HUES6 (cell line): ENCODE measurements around the gene WDR87.

ENCODE experiments used
- H3K27ac ChIP-seq: 2 replicates; pipeline ENCODE4 v1.7.0; 2013; ENCODE audit warnings: low read depth, mild to moderate bottlenecking, low read length, inconsistent platforms
- H3K27me3 ChIP-seq: 2 replicates; pipeline ENCODE4 v1.6.1; 2013; ENCODE audit warnings: low read length; ENCODE audit not compliant: control insufficient read depth, insufficient read depth
- H3K36me3 ChIP-seq: 2 replicates; pipeline ENCODE4 v1.6.1; 2013; ENCODE audit warnings: low read length; ENCODE audit not compliant: control insufficient read depth, insufficient read depth
- H3K4me1 ChIP-seq: 2 replicates; pipeline ENCODE4 v1.6.1; 2013; ENCODE audit warnings: low read length; ENCODE audit not compliant: control insufficient read depth, insufficient read depth
- H3K4me3 ChIP-seq: 2 replicates; pipeline ENCODE4 v1.5.1; 2013; ENCODE audit warnings: low read depth, low read length
- H3K9ac ChIP-seq: one replicate; pipeline ENCODE4 v1.6.1; 2013; ENCODE audit warnings: mild to moderate bottlenecking, low read length
- H3K9me3 ChIP-seq: 2 replicates; pipeline ENCODE4 v1.6.1; 2013; ENCODE audit warnings: low read depth, low read length; ENCODE audit not compliant: control insufficient read depth, insufficient read depth

Gene WDR87

DNA sequence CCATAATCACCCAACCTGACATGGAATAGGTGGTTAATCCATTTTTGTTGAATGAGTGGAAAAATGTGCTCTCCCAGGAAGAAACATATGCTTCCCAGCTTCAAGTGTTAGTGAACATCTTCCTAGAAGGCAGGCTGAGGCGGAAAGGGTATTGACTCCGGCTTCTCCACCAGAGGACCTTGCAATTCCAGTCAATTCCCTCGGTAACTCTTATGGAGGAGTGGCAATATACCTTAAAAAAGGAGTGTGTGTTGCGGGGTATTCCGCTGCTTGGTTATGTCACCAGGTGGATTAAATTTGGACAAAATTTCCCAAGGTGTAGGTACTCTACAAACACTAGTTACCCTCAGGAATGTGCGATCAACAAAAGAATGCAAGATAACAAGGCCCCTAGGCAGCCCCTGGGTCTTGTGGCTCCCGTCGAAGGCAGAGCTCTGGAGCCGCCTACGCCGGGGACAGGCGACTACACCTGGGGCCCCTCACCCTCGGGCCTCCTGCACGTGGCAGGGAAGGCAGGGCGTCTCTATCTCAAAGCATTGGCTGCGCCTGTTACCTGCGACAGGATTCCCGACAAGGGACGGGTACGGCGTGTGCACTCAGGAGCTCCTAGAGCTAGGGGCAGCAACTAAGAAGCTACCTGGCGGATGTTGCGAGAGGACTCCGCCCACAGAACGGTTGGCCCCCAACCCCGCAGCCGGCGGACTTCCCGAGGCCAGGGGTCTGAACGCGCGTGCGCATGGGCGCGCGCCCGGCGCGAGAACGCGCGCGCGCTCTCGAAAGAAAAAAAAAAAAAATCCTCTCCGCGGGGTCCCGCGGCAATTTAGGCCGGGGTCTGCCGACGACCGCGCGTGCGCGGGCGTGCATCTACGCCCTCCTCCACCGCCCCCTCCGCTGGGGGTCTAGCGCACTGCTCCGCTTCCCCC is at the start of gene WDR87:
Gene WDR87 (minus strand): TSS at position 649 of the 923 bp plus-strand sequence. CDS start 8,355 bp downstream, outside the sequence.
- no peaks in the 10 kb centered on the region for H3K27me3 ChIP-seq
- H3K27ac ChIP-seq: peak within 1 kb of the TSS; percentile 57
- H3K9ac ChIP-seq: peak within 1 kb of the TSS; percentile 79
- no peaks in the 10 kb centered on the region for H3K36me3 ChIP-seq
- no peaks in the 10 kb centered on the region for H3K9me3 ChIP-seq
- H3K4me1 ChIP-seq: peaks cover 24% of the 10 kb centered on the region
- H3K4me3 ChIP-seq: peak within 1 kb of the TSS; percentile 94

DNA sequence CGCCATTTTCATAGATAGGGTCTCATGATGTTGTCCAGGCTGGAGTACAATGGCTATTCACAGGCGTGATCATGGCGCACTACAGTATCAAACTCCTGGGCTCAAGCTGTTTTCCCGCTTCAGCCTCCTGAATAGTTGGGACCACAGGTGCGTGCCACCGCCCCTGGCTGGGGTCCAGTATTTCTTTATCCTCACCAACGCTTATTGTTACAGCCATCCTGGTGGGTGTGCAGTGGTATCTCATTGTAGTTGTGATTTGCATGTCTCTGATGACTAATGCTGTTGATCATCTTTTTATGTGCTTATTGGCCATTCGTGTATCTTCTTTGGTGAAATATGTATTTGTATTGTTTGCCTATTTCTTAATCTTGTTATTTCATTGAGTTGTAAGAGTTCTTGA is 49.6 kb upstream of the WDR87 start:
- H3K27ac ChIP-seq: no peak overlapping the region

DNA sequence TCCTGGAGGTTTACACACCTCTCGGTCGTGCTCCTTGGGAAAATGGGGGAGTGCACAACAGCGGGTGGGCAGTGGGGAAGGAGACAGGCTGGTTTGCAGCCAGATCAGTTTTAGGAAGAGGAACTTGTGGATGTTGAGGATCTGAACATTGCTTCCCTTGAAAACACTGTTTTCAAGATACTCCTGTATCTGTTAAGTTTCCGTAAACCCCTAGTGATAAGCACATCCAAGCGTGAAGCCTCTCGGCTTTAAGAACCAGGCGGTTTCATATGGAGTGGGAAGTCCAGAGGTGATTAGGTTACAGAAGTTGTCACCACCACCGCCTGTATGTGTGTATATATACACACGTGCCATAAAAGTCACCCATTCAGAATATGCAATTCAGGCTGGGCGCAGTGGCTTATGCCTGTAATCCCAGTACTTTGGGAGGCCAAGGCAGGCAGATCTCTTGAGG is 48.1 kb upstream of the WDR87 start:
- Histone ChIP-seq H3K9ac (no peak overlapping the region), H3K4me3 (no peak overlapping the region), H3K27ac (no peak overlapping the region), H3K36me3 (no peaks in the 10 kb centered on the region), H3K9me3 (peaks cover 5% of the 10 kb centered on the region), H3K4me1 (peaks cover 19% of the 10 kb centered on the region), H3K27me3 (no peaks in the 10 kb centered on the region)

More for the DNA sequence above, 49.6 kb upstream of the WDR87 start:
- Histone ChIP-seq H3K4me1 (peaks cover 19% of the 10 kb centered on the region), H3K36me3 (no peaks in the 10 kb centered on the region), H3K27me3 (no peaks in the 10 kb centered on the region), H3K4me3 (no peak overlapping the region), H3K9ac (no peak overlapping the region), H3K9me3 (peaks cover 5% of the 10 kb centered on the region)

DNA sequence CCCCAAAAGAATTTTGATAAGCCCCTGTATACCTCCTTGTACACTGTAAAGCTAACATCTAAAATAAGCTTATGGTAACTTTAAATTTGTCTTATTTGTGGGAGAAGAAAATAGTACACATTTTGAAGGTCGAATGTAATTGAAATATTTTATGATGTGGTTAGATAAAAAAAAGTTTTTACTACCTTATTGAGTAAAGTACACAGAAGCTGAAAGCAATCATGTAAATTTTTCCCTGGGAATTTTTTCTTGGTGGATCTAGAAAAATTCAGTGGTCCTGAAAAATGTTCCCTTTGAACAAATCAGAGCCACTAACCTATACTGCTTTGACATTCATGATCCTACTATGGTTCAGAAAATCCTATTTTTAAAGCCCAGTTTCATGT is 47.5 kb upstream of the WDR87 start:
- Histone ChIP-seq H3K27me3 (no peaks in the 10 kb centered on the region), H3K9me3 (peaks cover 3% of the 10 kb centered on the region; the same call in 1 of the 2 replicates), H3K27ac (0 out of 2 replicates have a peak overlapping the region, but pooled peaks have one; percentile 28), H3K4me1 (peaks cover 19% of the 10 kb centered on the region), H3K9ac (no peak overlapping the region), H3K4me3 (no peak overlapping the region), H3K36me3 (no peaks in the 10 kb centered on the region)

DNA sequence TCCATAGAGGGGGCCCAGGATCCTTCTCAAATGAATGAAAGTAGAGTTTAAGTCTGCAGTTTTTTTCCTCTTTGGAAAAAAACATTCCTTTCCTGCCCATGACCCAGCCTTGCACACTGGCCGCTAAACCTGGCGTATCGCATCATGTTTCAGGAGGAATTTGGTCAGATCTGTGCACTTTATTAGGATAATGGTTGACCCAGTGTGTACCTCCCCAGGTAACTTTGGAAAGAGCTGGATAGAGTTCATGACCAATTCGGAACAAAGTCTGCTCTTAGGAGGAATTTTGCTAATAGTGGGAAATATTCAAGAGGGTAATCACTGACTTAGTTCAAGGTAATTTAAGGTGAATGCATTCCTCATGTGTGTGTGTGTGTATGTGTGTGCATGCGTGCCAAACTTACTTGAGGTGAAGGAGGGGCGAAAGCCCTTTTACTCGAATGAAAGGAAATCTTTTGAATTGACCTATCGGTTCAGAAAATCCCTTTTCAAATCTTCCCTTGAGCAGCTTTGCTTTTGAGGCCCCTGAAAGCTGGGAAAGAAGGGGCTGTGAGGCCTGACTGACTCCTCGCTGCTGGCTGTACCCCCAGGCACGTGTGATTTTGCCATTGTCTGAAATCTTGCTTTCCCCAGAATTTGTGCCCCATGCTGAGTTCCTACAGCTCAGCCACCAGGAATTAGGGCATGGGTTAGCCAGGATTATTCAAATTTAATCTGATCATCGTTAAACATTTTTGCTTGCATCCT is 47.0 kb upstream of the WDR87 start:
- Histone ChIP-seq H3K9me3 (peaks cover 3% of the 10 kb centered on the region; the same call in 1 of the 2 replicates), H3K36me3 (no peaks in the 10 kb centered on the region), H3K27me3 (no peaks in the 10 kb centered on the region), H3K4me3 (no peak overlapping the region), H3K27ac (peak overlapping the region; percentile 28; the same call in 1 of the 2 replicates), H3K4me1 (peaks cover 19% of the 10 kb centered on the region), H3K9ac (no peak overlapping the region)

DNA sequence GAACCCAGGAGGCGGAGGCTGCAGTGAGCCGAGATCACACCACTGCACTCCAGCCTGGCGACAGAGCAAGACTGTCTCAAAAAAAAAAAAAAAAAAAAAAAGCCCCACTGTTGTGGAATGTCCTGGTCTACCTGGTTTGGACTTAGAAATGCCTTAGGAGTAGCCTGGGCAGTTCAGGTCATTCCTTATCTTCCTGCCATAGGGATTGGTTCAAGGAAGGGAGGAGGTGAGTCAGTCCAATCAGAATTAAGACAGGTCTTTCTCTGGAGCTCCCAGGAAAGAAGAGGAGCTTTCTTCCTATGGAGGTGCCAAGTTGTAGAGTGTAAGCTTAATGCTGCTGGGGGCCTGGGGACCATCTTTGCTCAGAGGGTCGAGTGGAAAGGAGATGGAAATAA is 45.4 kb upstream of the WDR87 start:
- Histone ChIP-seq H3K27ac (no peak overlapping the region), H3K9me3 (no peaks in the 10 kb centered on the region), H3K27me3 (no peaks in the 10 kb centered on the region), H3K4me3 (no peak overlapping the region), H3K36me3 (no peaks in the 10 kb centered on the region), H3K9ac (no peak overlapping the region), H3K4me1 (peaks cover 19% of the 10 kb centered on the region)

DNA sequence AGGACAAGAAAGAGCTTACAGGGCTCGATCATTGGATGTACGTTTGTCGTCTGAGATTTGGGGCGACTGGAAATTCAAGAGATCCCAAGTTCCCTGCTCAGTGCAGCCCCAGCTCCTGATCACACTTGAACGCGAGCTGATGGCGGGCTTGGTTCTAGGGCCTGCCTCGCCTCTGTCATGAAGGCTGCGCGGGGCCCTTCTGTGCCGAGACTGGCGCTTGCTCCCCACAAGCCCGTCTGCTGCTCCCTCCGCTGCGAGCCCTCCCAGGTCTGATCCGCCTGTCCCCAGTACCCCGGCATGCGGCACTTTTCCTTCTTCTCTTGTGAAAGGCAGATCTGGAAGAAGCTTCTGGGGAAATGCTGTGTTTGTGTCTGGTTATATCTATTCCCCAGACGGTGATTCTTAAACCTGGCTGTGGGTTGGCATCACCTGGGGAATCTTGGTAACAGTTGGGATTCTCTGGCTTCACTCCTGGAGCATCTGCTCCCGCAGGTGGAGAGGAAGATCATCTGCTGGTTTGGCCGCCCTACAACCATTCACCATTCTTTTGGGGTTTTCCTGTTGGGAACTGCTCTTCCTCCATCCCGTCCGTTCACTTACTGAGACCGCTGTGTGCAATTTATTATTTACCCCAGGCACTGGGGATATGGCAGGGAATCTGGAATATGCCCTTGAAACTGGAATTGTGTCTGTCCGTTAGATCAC is 44.2 kb upstream of the WDR87 start:
- Histone ChIP-seq H3K4me1 (peaks cover 19% of the 10 kb centered on the region), H3K27me3 (no peaks in the 10 kb centered on the region), H3K36me3 (no peaks in the 10 kb centered on the region), H3K27ac (no peak overlapping the region), H3K4me3 (no peak overlapping the region), H3K9ac (no peak overlapping the region), H3K9me3 (no peaks in the 10 kb centered on the region)

DNA sequence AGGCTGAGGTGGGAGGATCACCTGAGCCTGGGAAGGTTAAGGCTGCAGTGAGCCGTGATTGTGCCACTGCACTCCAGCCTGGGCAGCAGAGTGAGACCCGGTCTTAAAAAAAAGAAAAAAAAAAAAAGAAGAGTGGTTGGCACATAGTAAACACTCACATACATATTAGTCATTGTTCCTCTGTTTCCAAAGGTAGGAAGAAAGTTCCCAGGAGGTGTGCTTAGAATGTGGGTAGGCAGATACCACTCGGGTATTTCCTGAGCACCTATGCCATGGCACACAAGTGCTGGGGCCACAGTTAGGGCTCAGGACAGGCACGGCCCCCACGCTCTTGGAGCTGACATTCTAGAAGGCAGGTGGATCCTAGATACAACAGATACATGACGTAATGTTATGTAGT is 42.0 kb upstream of the WDR87 start:
- peaks cover 5% of the 10 kb centered on the region for H3K4me1 ChIP-seq
- H3K27ac ChIP-seq: no peak overlapping the region
- no peak overlapping the region for H3K9ac ChIP-seq
- no peaks in the 10 kb centered on the region for H3K36me3 ChIP-seq
- H3K9me3 ChIP-seq: no peaks in the 10 kb centered on the region
- no peak overlapping the region for H3K4me3 ChIP-seq
- H3K27me3 ChIP-seq: no peaks in the 10 kb centered on the region

DNA sequence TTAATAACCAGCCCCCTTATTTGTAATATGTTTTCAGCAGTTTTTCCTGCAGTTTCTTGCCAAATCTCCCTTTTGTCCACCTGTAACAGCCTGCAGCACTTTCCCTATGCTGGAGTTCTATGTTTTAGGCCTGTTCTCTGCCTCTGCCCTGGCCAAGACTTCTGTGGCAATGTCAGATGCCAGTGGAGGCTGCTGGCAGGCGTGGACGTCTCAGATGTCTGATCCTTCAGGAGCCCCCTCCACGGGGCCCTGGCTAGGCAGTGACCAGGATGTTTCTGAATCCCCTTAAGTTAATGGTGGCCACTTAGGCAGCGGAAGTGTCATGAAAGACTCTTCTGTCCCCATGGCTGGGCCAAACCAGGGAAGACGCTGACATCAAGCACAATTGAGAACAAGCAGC is 41.4 kb upstream of the WDR87 start:
- no peak overlapping the region for H3K4me3 ChIP-seq
- no peaks in the 10 kb centered on the region for H3K36me3 ChIP-seq
- H3K9ac ChIP-seq: no peak overlapping the region
- H3K27me3 ChIP-seq: no peaks in the 10 kb centered on the region
- no peak overlapping the region for H3K27ac ChIP-seq
- H3K4me1 ChIP-seq: no peaks in the 10 kb centered on the region; the same call in 1 of the 2 replicates
- no peaks in the 10 kb centered on the region for H3K9me3 ChIP-seq

DNA sequence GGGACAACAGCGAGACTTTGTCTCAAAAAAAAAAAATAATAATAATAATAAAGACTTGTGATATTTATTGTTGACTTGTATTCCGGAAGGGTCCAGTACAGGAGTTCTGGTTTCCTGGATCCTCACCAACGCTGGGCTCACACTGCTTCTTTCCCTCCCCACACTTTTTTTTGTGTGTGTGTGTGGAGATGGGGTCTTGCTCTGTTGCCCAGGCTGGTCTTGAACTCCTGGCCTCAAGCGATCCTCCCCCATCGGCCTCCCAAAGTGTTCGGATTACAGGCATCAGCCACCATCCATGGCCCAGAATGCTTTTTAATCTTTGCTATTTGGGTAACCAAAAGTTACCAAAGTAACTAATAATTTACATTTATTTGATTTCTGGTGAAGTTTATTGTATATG is 39.7 kb upstream of the WDR87 start:
- Histone ChIP-seq H3K4me3 (no peak overlapping the region), H3K4me1 (no peaks in the 10 kb centered on the region; the same call in 1 of the 2 replicates), H3K36me3 (no peaks in the 10 kb centered on the region; the same call in 1 of the 2 replicates), H3K9ac (no peak overlapping the region), H3K9me3 (no peaks in the 10 kb centered on the region), H3K27ac (no peak overlapping the region), H3K27me3 (no peaks in the 10 kb centered on the region)
